Pons (tissue), 1 donor: Measurements from ENCODE around the gene ATG7.
A peak's percentile ranks its signal among the peaks of the same experiment; 100 is the strongest.
"Not testable (repeated sequence)": the region's sequence is repeated elsewhere in the genome, so short reads cannot be mapped to it uniquely, and the experiment has no call there.

Source experiments
- DNase-seq: peaks from one replicate; pipeline ENCODE4 v3.0.0-alpha.2; 2016; ENCODE audit warnings: low spot score

ATG7 gene

GRCh38 chr3:11510356-11510755 is 238.2 kb downstream of the ATG7 start:
- DNase-seq, result no peak

GRCh38 chr3:11511606-11512005 is 239.4 kb downstream of the ATG7 start:
- not testable (repeated sequence) for DNase-seq

- not testable (repeated sequence) for DNase-seq
These were observed 241.1 kb downstream of the ATG7 start for GRCh38 chr3:11513125-11513816.

GRCh38 chr3:11513817-11514135 is 241.6 kb downstream of the ATG7 start:
- DNase-seq, result no peak

GRCh38 chr3:11514191-11514821 is 242.1 kb downstream of the ATG7 start:
- DNase-seq, result no peak

GRCh38 chr3:11517601-11518000 is 245.4 kb downstream of the ATG7 start:
- DNase-seq, result no peak

- DNase-seq, result no peak
These were observed 249.0 kb downstream of the ATG7 start for GRCh38 chr3:11521167-11521566.

GRCh38 chr3:11522398-11522715 is 250.2 kb downstream of the ATG7 start:
- no peak for DNase-seq

GRCh38 chr3:11522953-11523571 is 250.9 kb downstream of the ATG7 start:
- DNase-seq, result no peak

GRCh38 chr3:11523572-11524101 is 251.4 kb downstream of the ATG7 start:
- DNase-seq, result no peak

- DNase-seq, result not testable (repeated sequence)
These were observed 253.9 kb downstream of the ATG7 start for GRCh38 chr3:11526121-11526520.

- DNase-seq, result no peak
These were observed 257.1 kb downstream of the ATG7 start for GRCh38 chr3:11529281-11529680.

- peak; percentile 64 for DNase-seq
These were observed 258.0 kb downstream of the ATG7 start for GRCh38 chr3:11530153-11530721.

GRCh38 chr3:11532931-11533391 is 260.8 kb downstream of the ATG7 start:
- DNase-seq, result no peak

GRCh38 chr3:11534011-11534792 is 262.0 kb downstream of the ATG7 start:
- DNase-seq, result no peak

- no peak for DNase-seq
These were observed 262.6 kb downstream of the ATG7 start for GRCh38 chr3:11534793-11535101.

GRCh38 chr3:11535243-11535960 is 263.2 kb downstream of the ATG7 start:
- no peak for DNase-seq

GRCh38 chr3:11536132-11536935 is 264.1 kb downstream of the ATG7 start:
- no peak for DNase-seq

GRCh38 chr3:11536936-11537612 is 264.9 kb downstream of the ATG7 start:
- no peak for DNase-seq

- no peak for DNase-seq
These were observed 266.4 kb downstream of the ATG7 start for GRCh38 chr3:11538581-11538980.
